HepG2 (cell line): ENCODE data around the gene GGA1. TPM values are rescaled to one million over a fixed set of nuclear protein-coding genes. Genes with fewer than 3 reads are reported as not detected.

ENCODE experiments used
- AHR ChIP-seq: IDR thresholded peaks from 2 replicates; pipeline ENCODE4 v1.6.1; 2018; ENCODE audit warnings: missing genetic modification reagents, missing compliant biosample characterization
- CEBPB ChIP-seq: IDR thresholded peaks from 2 replicates; pipeline ENCODE4 v1.6.1; 2011; ENCODE audit warnings: low read depth, low read length, improper control_type of control experiment, borderline replicate concordance
- FOSL1 ChIP-seq: sonication (generic); formaldehyde crosslinking; IDR thresholded peaks from 2 replicates; pipeline ENCODE4 v1.9.0; 2021; ENCODE audit warnings: missing genetic modification reagents, borderline replicate concordance
- HOXA7 ChIP-seq: sonication (generic); formaldehyde crosslinking; IDR thresholded peaks from 2 replicates; pipeline ENCODE4 v1.8.1; 2022; ENCODE audit warnings: mild to moderate bottlenecking, missing genetic modification reagents, moderate library complexity
- KDM2A ChIP-seq: sonication (generic); formaldehyde crosslinking; IDR thresholded peaks from 2 replicates; pipeline ENCODE4 v1.4.0; 2020; ENCODE audit warnings: low read depth, missing genetic modification reagents, borderline replicate concordance
- KDM5A ChIP-seq: fragments of 200-600 bp; sonication (generic); IDR thresholded peaks from 2 replicates; pipeline ENCODE4 v1.7.0; 2018; ENCODE audit warnings: antibody characterized with exemption, mild to moderate bottlenecking, low read length, borderline replicate concordance
- PAF1 ChIP-seq: IDR thresholded peaks from 2 replicates; pipeline ENCODE4 v1.6.1; 2016; ENCODE audit warnings: missing genetic modification reagents, missing compliant biosample characterization
- PHF5A ChIP-seq: IDR thresholded peaks from one replicate; pipeline ENCODE4 v1.6.1; 2018; ENCODE audit warnings: low read depth, missing genetic modification reagents; ENCODE audit not compliant: unreplicated experiment
- POLR2A ChIP-seq, 2 experiments: IDR thresholded peaks; 2 replicates each; pipeline ENCODE4 v1.6.1; 2011; ENCODE audit warnings: low read depth in 2 of 2, low read length in 2 of 2, mild to moderate bottlenecking in 1 of 2, moderate library complexity in 1 of 2; ENCODE audit not compliant: insufficient read depth in 1 of 2
- REL ChIP-seq: sonication (generic); formaldehyde crosslinking; conservative IDR thresholded peaks from 2 replicates; pipeline ENCODE4 v1.8.0; 2022; ENCODE audit warnings: mild to moderate bottlenecking, missing genetic modification reagents, moderate library complexity
- SYNCRIP ChIP-seq: fragments of 200-400 bp; formaldehyde crosslinking; IDR thresholded peaks from 2 replicates; pipeline ENCODE4 v1.6.1; 2018; ENCODE audit warnings: mild to moderate bottlenecking, low read depth, low read length; ENCODE audit not compliant: insufficient read depth
- TMF1 ChIP-seq: sonication (generic); formaldehyde crosslinking; IDR thresholded peaks from 2 replicates; pipeline ENCODE4 v1.8.1; 2022; ENCODE audit warnings: low read depth, missing genetic modification reagents
- ZC3H13 ChIP-seq: sonication (generic); formaldehyde crosslinking; IDR thresholded peaks from 2 replicates; pipeline ENCODE4 v1.8.1; 2023; ENCODE audit warnings: mild to moderate bottlenecking, missing genetic modification reagents, moderate library complexity
- ZFP62 ChIP-seq: sonication (generic); formaldehyde crosslinking; IDR thresholded peaks from 2 replicates; pipeline ENCODE4 v1.4.0; 2020; ENCODE audit warnings: missing genetic modification reagents
- ZNF121 ChIP-seq: sonication (generic); formaldehyde crosslinking; IDR thresholded peaks from 2 replicates; pipeline ENCODE4 v1.5.0; 2020; ENCODE audit warnings: mild to moderate bottlenecking, missing genetic modification reagents
- ZNF205 ChIP-seq: IDR thresholded peaks from 2 replicates; pipeline ENCODE4 v1.6.1; 2018; ENCODE audit warnings: missing biosample characterization, missing genetic modification reagents
- ZNF224 ChIP-seq: sonication (generic); formaldehyde crosslinking; IDR thresholded peaks from 2 replicates; pipeline ENCODE4 v1.5.0; 2020; ENCODE audit warnings: mild to moderate bottlenecking, missing genetic modification reagents
- ZNF460 ChIP-seq: sonication (generic); formaldehyde crosslinking; IDR thresholded peaks from 2 replicates; pipeline ENCODE4 v1.5.1; 2020; ENCODE audit warnings: missing genetic modification reagents, mild to moderate bottlenecking, borderline replicate concordance
- ZNF724P ChIP-seq: sonication (generic); formaldehyde crosslinking; IDR thresholded peaks from 2 replicates; pipeline ENCODE4 v1.8.0; 2022; ENCODE audit warnings: missing genetic modification reagents, borderline replicate concordance
- ZNF883 ChIP-seq: sonication (generic); formaldehyde crosslinking; IDR thresholded peaks from 2 replicates; pipeline ENCODE4 v1.5.1; 2020; ENCODE audit warnings: mild to moderate bottlenecking, missing genetic modification reagents; ENCODE audit errors: not compliant biosample characterization
- polyA plus RNA-seq, 8 experiments: library from polyadenylated mRNA; depleted of rRNA in 3 of 8; stranded (reverse) in 7 of 8; unstranded in 1 of 8; fragments of >200 nt; fragmentation: Illumina TruSeq in 4 of 8; extraction: Trizol in 4 of 8; gene quantifications; 2 replicates each; pipeline versions ENCODE4 v1.2.1 to v1.2.3, GENCODE V29; 2011 to 2016; ENCODE audit warnings: low read depth in 4 of 8, missing spikeins in 1 of 8, mixed read lengths in 1 of 8; ENCODE audit not compliant: insufficient read depth in 1 of 8
- total RNA-seq, 5 experiments: library from RNA; depleted of rRNA; stranded (reverse); fragments of >200 nt; fragmentation: Illumina TruSeq; extraction: Trizol; gene quantifications; 2 replicates each; pipeline ENCODE4 v1.2.3, GENCODE V29; 2016; ENCODE audit warnings: low read depth in 1 of 5
- TF ChIP-seq, protein P1 (sequence below): IDR thresholded peaks from 2 replicates; pipeline ENCODE4 v1.6.1; 2016; ENCODE audit warnings: missing genetic modification reagents, missing compliant biosample characterization
- TF ChIP-seq, protein P2 (sequence below): sonication (generic); formaldehyde crosslinking; IDR thresholded peaks from 2 replicates; pipeline ENCODE4 v1.8.0; 2023; ENCODE audit warnings: mild to moderate bottlenecking, missing genetic modification reagents
- TF ChIP-seq, protein P3 (sequence below): IDR thresholded peaks from 2 replicates; pipeline ENCODE4 v1.6.1; 2016
- TF ChIP-seq, protein P4 (sequence below): sonication (generic); formaldehyde crosslinking; IDR thresholded peaks from 2 replicates; pipeline ENCODE4 v1.5.1; 2020; ENCODE audit warnings: missing genetic modification reagents, mild to moderate bottlenecking, borderline replicate concordance
- TF ChIP-seq, protein P5 (sequence below): conservative IDR thresholded peaks from 2 replicates; pipeline ENCODE4 v1.6.1; 2018; ENCODE audit warnings: missing genetic modification reagents

GGA1 gene
- total and polyA plus RNA-seq, 2 of the 13 experiments (the other 11 are each of a cell fraction or from before 2014, with no cell fraction given), result 29.1 to 87.2 TPM

DNA sequence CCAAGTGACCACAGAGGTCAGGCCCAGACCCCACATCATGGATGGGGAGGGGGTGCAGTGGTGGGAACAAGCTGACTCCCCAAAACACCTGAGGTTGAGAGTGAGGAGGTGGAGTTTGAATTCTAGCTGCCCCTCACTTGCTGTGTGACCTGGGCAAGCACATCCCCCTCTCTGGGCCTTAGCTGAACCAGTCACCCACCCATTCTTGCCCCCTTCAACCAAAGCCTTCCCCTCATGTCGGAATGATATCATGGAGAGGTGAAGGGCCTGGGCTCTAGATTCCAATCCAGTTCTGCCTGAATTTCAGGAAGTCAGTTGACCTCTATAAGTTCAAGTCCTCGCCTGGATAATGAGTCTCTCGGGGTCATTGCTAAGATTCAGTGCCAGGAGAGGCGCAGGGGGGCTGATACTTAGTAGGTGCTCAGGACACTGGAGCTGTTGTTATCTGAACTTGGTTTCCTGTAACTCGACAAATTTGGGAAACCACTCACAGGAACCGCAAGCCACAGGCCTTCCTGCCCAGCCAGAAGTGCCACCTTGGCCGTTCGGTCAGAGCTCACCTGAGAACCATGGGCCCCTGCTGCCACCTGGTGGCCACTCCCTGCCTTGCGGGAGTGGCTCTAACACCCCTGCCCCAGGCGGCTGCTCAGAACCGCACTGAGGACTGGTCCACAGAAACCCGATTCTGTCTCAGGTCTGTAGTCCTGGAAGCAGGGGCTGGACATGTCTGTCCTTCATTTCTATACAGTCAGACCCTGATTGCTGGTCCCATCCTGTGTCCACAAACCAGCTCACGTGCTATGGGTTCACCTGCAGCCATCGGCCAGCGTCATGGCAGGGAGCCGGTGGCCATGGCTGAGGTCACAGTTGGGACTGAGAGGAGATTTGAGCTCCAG lies 41.5 kb upstream of the GGA1 start (continued):
- TF ChIP-seq KDM5A (no peak), CEBPB (no peak), ZFP62 (no peak), HOXA7 (CRISPR knock-in tag) (no peak), PHF5A (peak; percentile 71), AHR (CRISPR knock-in tag) (0 out of 2 replicates have a peak, but pooled peaks have one; percentile 53), ZC3H13 (CRISPR knock-in tag) (no peak; the same call in none of the 2 replicates), ZNF883 (no peak), POLR2A (IDR thresholded peaks at IDR 0.05; ENCODE audit: insufficient read depth in 1 of 2, low read depth in 2 of 2, low read length in 2 of 2) (peak; percentile 10 to 40; a peak in 1 of 4 replicates), ZNF224 (CRISPR knock-in tag) (no peak), FOSL1 (CRISPR knock-in tag) (no peak), TMF1 (CRISPR knock-in tag) (no peak), REL (CRISPR knock-in tag) (no peak), ZNF205 (CRISPR knock-in tag) (no peak), ZNF460 (CRISPR knock-in tag) (no peak), ZNF121 (no peak), SYNCRIP (no peak), KDM2A (CRISPR knock-in tag) (peak; percentile 67; the same call in 1 of the 2 replicates), PAF1 (CRISPR knock-in tag) (peak; percentile 77), ZNF724P (CRISPR knock-in tag) (no peak)
- TF ChIP-seq, protein P1, sequence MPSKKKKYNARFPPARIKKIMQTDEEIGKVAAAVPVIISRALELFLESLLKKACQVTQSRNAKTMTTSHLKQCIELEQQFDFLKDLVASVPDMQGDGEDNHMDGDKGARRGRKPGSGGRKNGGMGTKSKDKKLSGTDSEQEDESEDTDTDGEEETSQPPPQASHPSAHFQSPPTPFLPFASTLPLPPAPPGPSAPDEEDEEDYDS (CRISPR knock-in tag), result 0 out of 2 replicates have a peak, but pooled peaks have one; percentile 18
- TF ChIP-seq, protein P2, sequence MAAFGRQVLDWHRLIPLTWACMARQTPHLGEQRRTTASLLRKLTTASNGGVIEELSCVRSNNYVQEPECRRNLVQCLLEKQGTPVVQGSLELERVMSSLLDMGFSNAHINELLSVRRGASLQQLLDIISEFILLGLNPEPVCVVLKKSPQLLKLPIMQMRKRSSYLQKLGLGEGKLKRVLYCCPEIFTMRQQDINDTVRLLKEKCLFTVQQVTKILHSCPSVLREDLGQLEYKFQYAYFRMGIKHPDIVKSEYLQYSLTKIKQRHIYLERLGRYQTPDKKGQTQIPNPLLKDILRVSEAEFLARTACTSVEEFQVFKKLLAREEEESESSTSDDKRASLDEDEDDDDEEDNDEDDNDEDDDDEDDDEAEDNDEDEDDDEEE, result 0 out of 2 replicates have a peak, but pooled peaks have one; percentile 47
- TF ChIP-seq, protein P3, sequence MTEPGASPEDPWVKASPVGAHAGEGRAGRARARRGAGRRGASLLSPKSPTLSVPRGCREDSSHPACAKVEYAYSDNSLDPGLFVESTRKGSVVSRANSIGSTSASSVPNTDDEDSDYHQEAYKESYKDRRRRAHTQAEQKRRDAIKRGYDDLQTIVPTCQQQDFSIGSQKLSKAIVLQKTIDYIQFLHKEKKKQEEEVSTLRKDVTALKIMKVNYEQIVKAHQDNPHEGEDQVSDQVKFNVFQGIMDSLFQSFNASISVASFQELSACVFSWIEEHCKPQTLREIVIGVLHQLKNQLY (CRISPR knock-in tag), result no peak
- TF ChIP-seq, protein P4, sequence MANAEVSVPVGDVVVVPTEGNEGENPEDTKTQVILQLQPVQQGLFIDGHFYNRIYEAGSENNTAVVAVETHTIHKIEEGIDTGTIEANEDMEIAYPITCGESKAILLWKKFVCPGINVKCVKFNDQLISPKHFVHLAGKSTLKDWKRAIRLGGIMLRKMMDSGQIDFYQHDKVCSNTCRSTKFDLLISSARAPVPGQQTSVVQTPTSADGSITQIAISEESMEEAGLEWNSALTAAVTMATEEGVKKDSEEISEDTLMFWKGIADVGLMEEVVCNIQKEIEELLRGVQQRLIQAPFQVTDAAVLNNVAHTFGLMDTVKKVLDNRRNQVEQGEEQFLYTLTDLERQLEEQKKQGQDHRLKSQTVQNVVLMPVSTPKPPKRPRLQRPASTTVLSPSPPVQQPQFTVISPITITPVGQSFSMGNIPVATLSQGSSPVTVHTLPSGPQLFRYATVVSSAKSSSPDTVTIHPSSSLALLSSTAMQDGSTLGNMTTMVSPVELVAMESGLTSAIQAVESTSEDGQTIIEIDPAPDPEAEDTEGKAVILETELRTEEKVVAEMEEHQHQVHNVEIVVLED (CRISPR knock-in tag), result no peak
- TF ChIP-seq, protein P5, sequence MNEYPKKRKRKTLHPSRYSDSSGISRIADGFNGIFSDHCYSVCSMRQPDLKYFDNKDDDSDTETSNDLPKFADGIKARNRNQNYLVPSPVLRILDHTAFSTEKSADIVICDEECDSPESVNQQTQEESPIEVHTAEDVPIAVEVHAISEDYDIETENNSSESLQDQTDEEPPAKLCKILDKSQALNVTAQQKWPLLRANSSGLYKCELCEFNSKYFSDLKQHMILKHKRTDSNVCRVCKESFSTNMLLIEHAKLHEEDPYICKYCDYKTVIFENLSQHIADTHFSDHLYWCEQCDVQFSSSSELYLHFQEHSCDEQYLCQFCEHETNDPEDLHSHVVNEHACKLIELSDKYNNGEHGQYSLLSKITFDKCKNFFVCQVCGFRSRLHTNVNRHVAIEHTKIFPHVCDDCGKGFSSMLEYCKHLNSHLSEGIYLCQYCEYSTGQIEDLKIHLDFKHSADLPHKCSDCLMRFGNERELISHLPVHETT (CRISPR knock-in tag), result no peak
